Left lung (tissue), 14 donors: Measurements from ENCODE around the gene OTOS. TPM values are rescaled to one million over a fixed set of nuclear protein-coding genes. Genes with fewer than 3 reads are reported as not detected.

Source experiments
- ATAC-seq: fragments of 200-7000 bp; cut with Tn5 transposase; one replicate; pipeline ENCODE4 v1.9.1; 2020; ENCODE audit warnings: moderate library complexity
- DNase-seq, 4 donors: peaks; one replicate each; pipeline ENCODE4 v3.0.0-alpha.2; 2013 to 2020
- H3K27ac ChIP-seq, 2 donors: fragments of 200-600 bp; sonication (generic) in 1 of 2; one replicate each; pipeline versions ENCODE4 v1.5.0 to v1.8.0; 2020 to 2021
- H3K27me3 ChIP-seq, 2 donors: fragments of 200-600 bp; sonication (generic) in 1 of 2; one replicate each; pipeline versions ENCODE4 v1.5.0 to v1.8.0; 2020 to 2021
- H3K36me3 ChIP-seq, 2 donors: fragments of 200-600 bp; sonication (generic) in 1 of 2; one replicate each; pipeline versions ENCODE4 v1.5.0 to v1.8.0; 2020 to 2021
- H3K4me1 ChIP-seq, 2 donors: fragments of 200-600 bp; one replicate each; pipeline ENCODE4 v1.8.0; 2021
- H3K4me3 ChIP-seq, 2 donors: fragments of 200-600 bp; sonication (generic) in 1 of 2; one replicate each; pipeline versions ENCODE4 v1.5.0 to v1.8.0; 2020 to 2021; ENCODE audit warnings: mild to moderate bottlenecking in 1 of 2
- H3K9me3 ChIP-seq, 2 donors: fragments of 200-600 bp; sonication (generic) in 1 of 2; one replicate each; pipeline versions ENCODE4 v1.5.0 to v1.8.0; 2020 to 2021
- intact Hi-C, 2 donors: fragments of 100-400 bp; cut with DNase I; formaldehyde crosslinking; loops; one replicate each; pipeline versions ENCODE4 v1.11.2 to v1.14.2; 2022
- long read RNA-seq, 12 donors: library from polyadenylated mRNA in 2 of 12; unstranded in 2 of 12; transcript quantifications; one replicate each; pipeline ENCODE4 v2.0.0 and lab custom pipeline, GENCODE V29; 2019 to 2026
- polyA plus RNA-seq, 6 donors: library from polyadenylated mRNA; unstranded; fragments of 120-200 nt; gene quantifications; one replicate each; pipeline ENCODE4 v1.2.1, GENCODE V29; 2013; ENCODE audit not compliant: insufficient read length in 6 of 6
- total RNA-seq, 2 donors: library from RNA; stranded (reverse); fragmentation: NEBNext Ultra II Directional; extraction: Animal tissue kit (Norgen Biotek cat#: 25700); gene quantifications; one replicate each; pipeline ENCODE4 v1.2.1, GENCODE V29; 2021
- TF ChIP-seq, protein P1 (sequence below), 2 donors: fragments of 200-600 bp; sonication (generic) in 1 of 2; IDR thresholded peaks; one replicate each; pipeline versions ENCODE4 v1.5.0 to v1.8.0; 2021; ENCODE audit warnings: antibody characterized with exemption in 2 of 2
- donor health status: DM: no; HTN: yes; CAD: no.
- donor health status: DM: no; HTN: no; CAD: no.

Gene OTOS
- total RNA-seq (not detected), polyA plus RNA-seq (not detected)
- long read RNA-seq, donor 1, result 0 reads
- long read RNA-seq, donor 2, result 0 reads
- long read RNA-seq, donor 3, result 0 reads
- long read RNA-seq, donor 4, result 0 reads
- long read RNA-seq, donor 5, result 0 reads
- long read RNA-seq, donor 6, result 0 reads
- long read RNA-seq, donor 7, result 0 reads
- long read RNA-seq, donor 8, result 0 reads
- long read RNA-seq, donor 9, result 0 reads
- long read RNA-seq, donor 10, result 0 reads
- long read RNA-seq, donor 11, result 0 reads
- long read RNA-seq, donor 12, result 0 reads

DNA sequence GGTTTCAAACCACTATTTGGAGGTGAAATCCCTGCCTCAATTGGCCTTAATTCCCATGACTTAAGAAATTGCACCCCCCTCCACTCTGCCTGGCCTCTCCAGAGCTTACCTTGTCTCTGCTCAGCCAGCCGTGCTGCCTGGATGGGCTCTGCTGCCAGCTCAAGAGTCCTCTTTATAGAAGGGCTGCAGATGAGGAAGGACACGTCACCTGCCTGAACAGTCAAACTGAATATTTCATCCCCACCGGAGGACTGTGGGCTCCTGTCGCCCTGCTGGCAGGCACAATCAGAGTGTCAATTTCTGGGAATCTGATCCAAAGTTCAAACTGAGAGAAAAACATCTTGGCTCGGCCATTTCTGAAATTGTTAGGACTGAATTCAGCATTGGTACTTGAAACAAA is at the start of gene OTOS:
Gene OTOS, minus strand, starts transcription at position 148 of the 400 bp plus-strand sequence. CDS start 332 bp downstream, outside the sequence.
- peaks cover 0 to 57% of the 10 kb centered on the region in 2 donors for H3K27me3 ChIP-seq
- no peaks in the 10 kb centered on the region for H3K9me3 ChIP-seq
- peaks cover 0 to 9% of the 10 kb centered on the region in 2 donors for H3K4me1 ChIP-seq
- H3K27ac ChIP-seq, result no peak within 1 kb of the TSS
- no peak within 1 kb of the TSS for H3K4me3 ChIP-seq
- H3K36me3 ChIP-seq, result no peaks in the 10 kb centered on the region
- TF ChIP-seq, protein P1, sequence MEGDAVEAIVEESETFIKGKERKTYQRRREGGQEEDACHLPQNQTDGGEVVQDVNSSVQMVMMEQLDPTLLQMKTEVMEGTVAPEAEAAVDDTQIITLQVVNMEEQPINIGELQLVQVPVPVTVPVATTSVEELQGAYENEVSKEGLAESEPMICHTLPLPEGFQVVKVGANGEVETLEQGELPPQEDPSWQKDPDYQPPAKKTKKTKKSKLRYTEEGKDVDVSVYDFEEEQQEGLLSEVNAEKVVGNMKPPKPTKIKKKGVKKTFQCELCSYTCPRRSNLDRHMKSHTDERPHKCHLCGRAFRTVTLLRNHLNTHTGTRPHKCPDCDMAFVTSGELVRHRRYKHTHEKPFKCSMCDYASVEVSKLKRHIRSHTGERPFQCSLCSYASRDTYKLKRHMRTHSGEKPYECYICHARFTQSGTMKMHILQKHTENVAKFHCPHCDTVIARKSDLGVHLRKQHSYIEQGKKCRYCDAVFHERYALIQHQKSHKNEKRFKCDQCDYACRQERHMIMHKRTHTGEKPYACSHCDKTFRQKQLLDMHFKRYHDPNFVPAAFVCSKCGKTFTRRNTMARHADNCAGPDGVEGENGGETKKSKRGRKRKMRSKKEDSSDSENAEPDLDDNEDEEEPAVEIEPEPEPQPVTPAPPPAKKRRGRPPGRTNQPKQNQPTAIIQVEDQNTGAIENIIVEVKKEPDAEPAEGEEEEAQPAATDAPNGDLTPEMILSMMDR (IDR thresholded peaks at IDR 0.05), result no peak
- intact Hi-C loops, result loop anchor here in 1 of 2 donors (5.0 kb wide), 1 partner anchor 78 kb away; no protein-coding TSS in a partner anchor
- ATAC-seq (no peak), DNase-seq (peak in 2 of 4 donors; percentile 20)

DNA sequence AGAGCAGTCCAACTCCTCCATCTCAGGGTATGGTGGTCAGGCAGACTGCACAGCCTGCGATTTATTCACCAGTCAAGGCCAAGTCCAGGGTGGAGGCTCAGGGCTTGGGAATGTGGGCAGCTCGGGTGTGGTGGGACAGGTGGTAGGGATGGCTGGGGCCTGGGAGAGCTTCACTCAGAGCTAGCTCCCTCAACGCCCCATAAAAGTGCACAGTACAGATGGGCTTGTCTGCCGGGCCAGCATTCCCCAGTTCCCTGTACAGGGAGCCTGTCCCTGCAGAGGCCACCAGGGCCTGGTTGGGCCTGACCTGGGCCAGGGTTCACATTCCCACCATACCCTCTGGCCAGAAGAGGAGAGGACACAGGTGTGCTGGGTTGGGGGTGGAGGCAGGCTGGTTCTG is 49.2 kb upstream of the OTOS start:
- Histone ChIP-seq H3K27ac (no peak overlapping the region), H3K4me1 (no peaks in the 10 kb centered on the region), H3K36me3 (no peaks in the 10 kb centered on the region), H3K4me3 (no peak overlapping the region), H3K9me3 (no peaks in the 10 kb centered on the region), H3K27me3 (peaks cover 0 to 26% of the 10 kb centered on the region in 2 donors)
- no peak for ATAC-seq
- intact Hi-C loops, result no loop called here
- TF ChIP-seq, protein P1 (IDR thresholded peaks at IDR 0.05), result no peak
- no peak for DNase-seq

DNA sequence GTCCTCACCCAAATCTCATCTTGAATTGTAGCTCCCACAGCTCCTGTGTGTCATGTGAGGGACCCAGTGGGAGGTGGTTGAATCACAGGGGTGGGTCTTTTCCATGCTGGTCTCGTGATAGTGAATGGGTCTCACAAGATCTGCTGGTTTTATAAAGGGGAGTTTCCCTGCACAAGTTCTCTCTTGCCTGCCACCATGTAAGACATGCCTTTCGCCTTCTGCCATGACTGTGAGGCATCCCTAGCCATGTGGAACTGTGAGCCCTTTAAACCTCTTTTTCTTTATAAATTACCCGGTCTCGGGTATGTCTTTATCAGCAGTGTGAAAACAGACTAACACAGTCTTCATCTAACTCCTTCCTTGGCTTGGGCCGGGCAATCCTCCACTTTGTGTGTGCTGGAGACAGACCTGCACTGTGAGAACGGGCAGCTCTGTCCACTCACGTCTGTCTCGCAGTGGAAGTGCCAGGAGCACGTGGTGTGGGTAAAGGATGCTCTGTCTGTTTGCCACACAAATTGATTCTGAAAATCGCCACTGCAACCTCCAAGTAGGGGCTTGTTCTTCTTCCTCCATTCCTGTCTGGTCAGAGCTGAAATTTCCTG is 47.6 kb upstream of the OTOS start:
- intact Hi-C loops, result no loop called here
- TF ChIP-seq, protein P1 (IDR thresholded peaks at IDR 0.05), result no peak
- Histone ChIP-seq H3K4me1 (no peaks in the 10 kb centered on the region), H3K27me3 (peaks cover 0 to 26% of the 10 kb centered on the region in 2 donors), H3K36me3 (no peaks in the 10 kb centered on the region), H3K27ac (no peak overlapping the region), H3K9me3 (no peaks in the 10 kb centered on the region), H3K4me3 (no peak overlapping the region)
- ATAC-seq (no peak), DNase-seq (no peak)

DNA sequence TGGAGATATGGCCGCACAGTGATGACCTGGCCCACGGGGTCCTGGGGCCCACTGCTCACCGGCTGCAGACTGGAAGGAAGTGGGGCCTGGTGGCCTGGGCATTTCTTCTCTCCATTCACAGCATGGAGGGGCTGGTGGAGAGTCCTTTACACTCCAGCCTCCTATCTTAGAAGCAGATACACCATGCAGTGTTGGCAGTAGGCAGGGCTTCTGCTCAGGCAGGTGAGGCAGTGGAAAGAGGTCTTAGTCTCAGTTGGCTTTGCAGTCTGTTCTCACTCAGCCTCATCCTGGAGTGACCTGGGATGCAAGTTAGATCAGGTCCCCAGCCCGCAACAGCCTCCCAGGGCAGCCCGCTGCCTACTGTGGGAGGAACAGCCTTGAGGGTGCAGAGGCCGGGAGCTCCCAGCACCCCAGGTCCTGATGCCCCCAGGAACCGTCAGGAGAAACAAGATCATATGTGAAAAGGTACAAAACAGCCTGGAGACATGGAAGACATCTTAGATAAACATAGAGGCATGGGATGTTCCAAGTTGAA is 45.8 kb upstream of the OTOS start:
- DNase-seq (peak in 1 of 4 donors; percentile 19), ATAC-seq (no peak)
- intact Hi-C loops, result no loop called here
- Histone ChIP-seq H3K9me3 (no peaks in the 10 kb centered on the region), H3K4me3 (no peak overlapping the region), H3K36me3 (no peaks in the 10 kb centered on the region), H3K27ac (no peak overlapping the region), H3K4me1 (no peaks in the 10 kb centered on the region), H3K27me3 (peaks cover 0 to 19% of the 10 kb centered on the region in 2 donors)
- TF ChIP-seq, protein P1 (IDR thresholded peaks at IDR 0.05), result no peak

DNA sequence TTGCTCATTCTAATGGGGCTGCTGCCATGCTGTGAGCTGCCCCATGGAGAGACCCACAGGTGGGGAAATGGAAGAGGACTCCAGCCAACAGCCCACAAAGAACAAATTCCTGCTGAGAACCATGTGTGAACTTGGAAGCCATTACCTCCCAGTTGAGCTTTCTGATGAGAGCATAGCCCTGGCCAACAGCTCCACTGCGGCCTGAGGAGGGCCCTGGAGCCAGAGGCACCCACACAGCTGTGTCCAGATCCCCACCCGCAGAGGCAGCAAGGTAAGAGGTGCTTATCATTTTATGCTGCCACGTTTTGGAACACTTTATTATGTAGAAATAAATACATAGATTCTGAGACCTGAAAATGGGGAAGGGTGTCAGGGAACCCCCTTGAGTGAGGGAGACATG is 44.2 kb upstream of the OTOS start:
- TF ChIP-seq, protein P1 (IDR thresholded peaks at IDR 0.05), result no peak
- Histone ChIP-seq H3K4me1 (no peaks in the 10 kb centered on the region), H3K36me3 (no peaks in the 10 kb centered on the region), H3K9me3 (no peaks in the 10 kb centered on the region), H3K4me3 (no peak overlapping the region), H3K27ac (no peak overlapping the region), H3K27me3 (peaks cover 0 to 19% of the 10 kb centered on the region in 2 donors)
- ATAC-seq (no peak), DNase-seq (no peak)
- intact Hi-C loops, result no loop called here
